ENCODE data around the gene GTF2F2.
"Not testable (repeated sequence)": the region's sequence is repeated elsewhere in the genome, so short reads cannot be mapped to it uniquely, and the experiment has no call there.

The GTF2F2 gene

GRCh38 chr13:45218689-45219088, 98.4 kb downstream of the GTF2F2 start:
- DNase-seq (ENCODE audit: low read depth in 3 of 3), result no peak

GRCh38 chr13:45219123-45219891, 99.0 kb downstream of the GTF2F2 start:
- no peak for DNase-seq (ENCODE audit: low read depth in 3 of 3)

- DNase-seq (ENCODE audit: low read depth in 3 of 3), result no peak
These were observed 99.6 kb downstream of the GTF2F2 start for GRCh38 chr13:45219938-45220375.

DNA sequence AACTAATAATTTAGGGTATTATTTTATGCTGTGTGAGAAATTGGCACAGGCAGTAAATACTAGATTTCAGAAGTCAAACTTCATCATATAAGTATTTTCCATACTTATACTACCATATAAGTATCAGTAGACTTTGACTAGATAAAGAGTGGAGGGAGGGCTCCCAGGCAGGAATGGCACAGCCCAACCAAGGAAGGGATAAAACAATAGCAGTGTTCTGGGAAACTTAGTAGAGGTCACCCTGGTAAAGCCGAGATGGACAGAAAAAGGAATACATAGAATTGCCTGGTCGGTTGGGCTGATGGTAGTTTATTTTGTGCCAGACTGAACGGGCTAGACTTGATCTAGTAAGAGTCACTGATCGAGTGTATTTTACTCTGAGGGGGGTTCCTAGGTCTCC, 100.1 kb downstream of the GTF2F2 start:
- DNase-seq (ENCODE audit: low read depth in 3 of 3), result no peak

GRCh38 chr13:45222516-45222915, 102.2 kb downstream of the GTF2F2 start:
- DNase-seq (ENCODE audit: low read depth in 3 of 3), result no peak

DNA sequence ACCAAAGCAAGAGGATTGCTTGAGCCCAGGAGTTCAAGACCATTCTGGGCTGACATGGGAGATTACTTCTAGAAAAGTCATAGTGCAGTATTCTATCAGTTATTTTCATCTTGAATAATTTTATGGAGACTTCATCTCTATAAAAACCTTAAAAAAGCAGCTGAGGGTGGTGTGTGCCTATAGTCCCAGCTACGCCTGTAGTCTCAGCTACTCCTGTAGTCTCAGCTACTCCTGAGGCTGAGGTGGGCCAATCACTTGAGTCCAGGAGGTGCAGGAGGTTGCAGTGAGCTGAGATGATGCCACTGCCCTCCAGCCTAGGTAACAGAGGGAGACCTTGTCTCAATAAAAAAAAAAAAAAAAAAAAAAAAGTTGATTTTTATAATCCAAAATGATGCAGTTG, 102.6 kb downstream of the GTF2F2 start:
- no peak for DNase-seq (ENCODE audit: low read depth in 3 of 3)

- no peak for DNase-seq (ENCODE audit: low read depth in 3 of 3)
These were observed 103.9 kb downstream of the GTF2F2 start for GRCh38 chr13:45224176-45224575.

DNA sequence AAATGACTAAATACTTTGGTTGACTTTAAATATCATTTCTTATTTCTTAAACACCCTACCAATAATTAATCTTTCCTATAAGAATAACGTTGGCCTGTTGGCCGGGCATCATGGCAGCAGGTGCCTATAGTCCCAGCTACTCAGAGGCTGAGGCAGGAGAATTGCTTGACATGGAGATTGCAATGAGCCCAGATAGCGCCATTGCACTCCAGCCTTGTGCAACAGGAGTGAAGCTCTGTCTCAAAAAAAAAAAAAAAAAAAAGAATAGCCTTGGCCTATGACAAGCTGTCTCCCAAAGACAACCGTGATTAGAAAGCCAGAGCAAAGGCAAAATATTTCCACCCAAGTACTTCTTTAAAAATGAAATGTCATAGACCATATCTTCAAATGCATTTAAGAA, 105.1 kb downstream of the GTF2F2 start:
- no peak for DNase-seq (ENCODE audit: low read depth in 3 of 3)

DNA sequence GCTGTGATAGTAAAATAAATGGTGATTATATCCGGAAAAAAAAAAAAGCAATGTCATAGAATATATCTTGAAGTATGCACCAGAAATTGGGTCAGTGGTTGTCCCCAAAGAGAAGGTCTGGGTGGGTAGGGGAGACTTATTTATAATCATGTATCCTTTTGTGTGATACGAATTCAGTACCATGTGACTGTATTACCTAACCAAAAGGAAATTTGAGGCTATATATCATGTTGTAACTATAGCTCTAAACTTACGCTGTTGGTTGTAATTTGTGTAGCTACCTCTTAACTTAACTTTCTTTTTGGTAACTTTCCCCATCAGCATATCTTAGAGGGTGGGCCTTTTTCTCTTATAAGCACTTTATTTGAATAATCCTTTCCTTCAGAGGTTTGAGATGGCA, 105.7 kb downstream of the GTF2F2 start:
- DNase-seq (ENCODE audit: low read depth in 3 of 3), result no peak

- no peak for DNase-seq (ENCODE audit: low read depth in 3 of 3)
These were observed 107.7 kb downstream of the GTF2F2 start for GRCh38 chr13:45228002-45228401.

- DNase-seq (ENCODE audit: low read depth in 3 of 3), result no peak
These were observed 108.9 kb downstream of the GTF2F2 start for GRCh38 chr13:45229172-45229571.

DNA sequence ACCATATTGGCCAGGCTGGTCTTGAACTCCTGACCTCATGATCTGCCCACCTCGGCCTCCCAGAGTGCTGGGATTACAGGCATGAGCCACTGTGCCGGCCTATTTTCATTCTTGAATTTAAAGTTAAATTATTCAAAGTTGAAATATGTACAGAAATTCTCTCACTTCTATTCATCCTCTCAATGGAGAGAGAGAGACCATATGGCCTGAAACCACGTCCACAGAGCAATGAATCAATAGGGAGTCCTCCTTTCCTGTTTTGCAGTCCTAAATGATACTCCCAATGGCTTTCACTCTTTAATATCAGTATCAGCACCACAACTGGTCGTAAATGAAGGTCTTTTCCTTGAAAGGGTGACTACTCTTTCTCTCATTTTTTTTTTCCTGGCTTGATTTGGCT, 111.0 kb downstream of the GTF2F2 start:
- no peak for DNase-seq (ENCODE audit: low read depth in 3 of 3)

DNA sequence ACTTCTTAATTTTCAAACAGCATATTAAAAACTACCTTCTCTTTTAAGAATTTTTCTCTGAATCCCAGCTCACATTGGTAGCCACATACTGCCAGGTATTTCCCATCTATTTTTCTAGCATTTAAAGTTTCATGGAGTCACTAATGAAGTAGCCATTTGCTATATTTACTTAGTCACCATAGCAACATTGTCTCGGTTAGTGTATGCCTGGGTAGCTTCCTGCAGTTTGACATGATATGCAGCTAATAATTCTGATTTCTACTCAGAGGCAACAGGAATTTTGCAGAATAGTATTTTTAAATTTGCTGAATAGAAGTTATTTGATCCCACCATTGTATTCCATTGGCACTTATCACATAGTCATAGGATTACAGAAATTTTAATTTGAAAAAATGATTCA, 111.4 kb downstream of the GTF2F2 start:
- DNase-seq (ENCODE audit: low read depth in 3 of 3), result no peak

DNA sequence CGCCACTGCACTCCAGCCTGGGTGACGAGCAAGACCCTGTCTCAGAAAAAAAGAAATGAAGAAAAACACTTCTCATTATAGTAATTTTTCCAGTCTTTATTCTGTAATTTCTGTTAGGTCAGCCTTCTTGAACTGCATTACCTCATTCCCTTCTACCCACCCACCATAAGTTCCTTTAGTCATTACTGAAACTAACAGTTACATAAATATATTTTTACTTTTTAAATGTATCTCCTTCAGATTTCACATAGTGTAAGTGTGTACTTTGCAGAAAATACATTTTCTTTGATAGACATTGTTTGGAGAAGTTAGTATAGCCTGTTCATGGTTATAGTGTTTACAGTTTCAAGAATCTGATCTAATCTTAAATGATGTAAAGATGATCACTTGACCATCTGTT, 112.3 kb downstream of the GTF2F2 start:
- DNase-seq (ENCODE audit: low read depth in 3 of 3), result no peak

DNA sequence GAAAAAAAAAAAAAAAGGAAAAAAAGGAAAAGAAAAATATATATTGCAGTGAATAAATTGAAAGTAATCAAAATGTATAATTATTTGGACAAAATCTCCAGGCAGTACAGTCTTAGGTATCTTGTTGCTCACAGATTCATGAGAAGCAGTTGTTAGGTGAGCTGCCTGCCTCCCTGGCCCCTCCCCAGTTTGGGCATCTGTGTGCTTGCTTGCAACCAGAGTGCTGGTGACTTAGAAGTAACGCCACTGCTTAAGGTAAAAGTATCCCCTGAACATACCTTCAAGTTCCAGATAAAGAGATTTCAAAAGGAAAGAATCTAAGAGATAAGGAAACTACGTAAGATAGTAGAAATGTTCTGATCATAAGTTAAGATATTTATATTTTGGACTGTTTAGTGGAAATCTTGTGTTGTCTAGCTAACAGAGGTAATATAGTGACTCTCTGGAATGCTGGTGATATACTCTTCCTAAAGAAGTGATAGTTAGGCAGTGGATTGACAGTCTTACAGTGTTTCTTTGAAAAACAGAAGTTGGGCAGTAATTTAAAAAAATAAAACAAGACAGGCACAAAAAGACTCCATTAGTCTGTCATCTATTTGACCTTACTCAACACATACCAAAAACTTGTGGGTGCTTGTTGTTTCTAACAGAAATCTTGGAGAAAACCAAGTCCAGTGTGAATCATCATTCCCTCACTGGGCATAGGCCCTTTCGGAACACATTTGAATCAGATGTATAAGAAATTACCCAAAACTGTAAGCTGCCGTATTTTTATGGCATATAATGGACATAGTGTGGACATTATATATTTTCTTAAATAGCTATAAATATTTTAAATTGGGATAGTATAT, 118.9 kb downstream of the GTF2F2 start:
- DNase-seq (ENCODE audit: low read depth in 3 of 3), result no peak

- DNase-seq (ENCODE audit: low read depth in 3 of 3), result no peak
These were observed 119.8 kb downstream of the GTF2F2 start for GRCh38 chr13:45240143-45240542.

GRCh38 chr13:45242070-45242469, 121.8 kb downstream of the GTF2F2 start:
- DNase-seq (ENCODE audit: low read depth in 3 of 3), result no peak

GRCh38 chr13:45242524-45242923, 122.2 kb downstream of the GTF2F2 start:
- DNase-seq (ENCODE audit: low read depth in 3 of 3), result no peak

DNA sequence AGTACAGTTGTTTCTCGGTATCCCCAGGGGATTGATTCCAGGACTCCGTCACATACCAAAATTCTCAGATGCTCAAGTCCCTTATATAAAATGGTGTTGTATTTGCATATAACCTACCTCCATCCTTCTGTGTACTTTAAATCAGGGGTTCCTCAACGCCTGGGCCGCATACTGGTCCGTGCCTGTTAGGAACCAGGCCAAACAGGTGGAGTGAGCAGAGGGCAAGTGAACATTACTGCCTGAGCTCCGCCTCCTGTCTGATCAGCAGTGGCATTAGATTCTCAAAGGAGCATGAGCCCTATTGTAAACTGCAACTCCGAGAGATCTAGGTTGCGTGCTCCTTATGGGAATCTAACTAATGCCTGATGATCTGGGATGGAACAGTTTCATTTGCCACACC, 122.8 kb downstream of the GTF2F2 start:
- DNase-seq (ENCODE audit: low read depth in 3 of 3), result no peak

DNA sequence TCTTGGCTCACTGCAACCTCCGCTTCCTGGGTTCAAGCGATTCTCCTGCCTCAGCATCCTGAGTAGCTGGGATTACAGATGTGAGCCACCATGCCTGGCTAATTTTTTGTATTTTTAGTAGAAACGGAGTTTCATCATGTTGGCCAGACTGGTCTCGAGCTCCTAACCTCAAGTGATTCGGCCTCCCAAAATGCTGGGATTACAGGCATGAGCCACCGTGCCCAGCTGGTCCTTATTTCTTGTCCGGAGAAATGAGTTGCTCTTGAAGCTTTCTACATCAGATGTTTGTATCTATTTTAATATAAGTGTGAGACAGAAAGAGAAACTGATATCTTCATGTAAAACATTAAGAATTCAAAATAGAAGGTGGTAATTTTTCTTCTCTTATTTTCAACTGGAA, 124.4 kb downstream of the GTF2F2 start:
- DNase-seq (ENCODE audit: low read depth in 3 of 3), result not testable (repeated sequence)

GRCh38 chr13:45249662-45250061, 129.4 kb downstream of the GTF2F2 start:
- DNase-seq (ENCODE audit: low read depth in 3 of 3), result no peak

DNA sequence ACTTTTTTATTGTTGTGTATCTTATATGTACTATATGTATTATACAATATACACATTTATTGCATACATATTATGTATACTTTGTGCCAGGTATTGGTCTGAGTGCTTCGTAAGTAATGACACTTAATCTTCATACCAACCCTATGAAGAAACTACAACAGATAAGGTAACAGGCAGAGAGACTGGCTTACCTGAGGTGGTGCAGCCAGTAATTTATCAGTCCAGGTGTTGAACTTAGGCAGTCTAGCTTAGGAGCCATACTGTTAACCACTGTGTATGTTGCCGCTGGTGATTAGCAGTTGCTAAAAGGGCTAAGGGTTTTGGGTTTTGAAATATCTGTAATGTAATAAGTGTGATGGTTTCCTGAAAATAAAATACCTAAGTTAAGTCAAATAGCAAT, 134.1 kb downstream of the GTF2F2 start:
- DNase-seq (ENCODE audit: low read depth in 3 of 3), result no peak

All from stimulated activated CD4-positive, alpha-beta T cell treated with anti-CD3 and anti-CD28 coated beads, TNF-alpha, amount 100 ng/mL, for 4 hours (primary cell).